Amygdala (tissue), 56 donors: Measurements from ENCODE around the gene ATG101.

Experiments
- DNase-seq, 56 donors: peaks; one replicate each; lab custom pipeline; 2025; lab: John Stamatoyannopoulos, UW

The ATG101 gene

GRCh38 chr12:52055731-52056711 lies 13.8 kb upstream of the ATG101 start:
- DNase-seq, result peak in 45 of 56 donors; percentile 23 to 85 (median 63)

DNA sequence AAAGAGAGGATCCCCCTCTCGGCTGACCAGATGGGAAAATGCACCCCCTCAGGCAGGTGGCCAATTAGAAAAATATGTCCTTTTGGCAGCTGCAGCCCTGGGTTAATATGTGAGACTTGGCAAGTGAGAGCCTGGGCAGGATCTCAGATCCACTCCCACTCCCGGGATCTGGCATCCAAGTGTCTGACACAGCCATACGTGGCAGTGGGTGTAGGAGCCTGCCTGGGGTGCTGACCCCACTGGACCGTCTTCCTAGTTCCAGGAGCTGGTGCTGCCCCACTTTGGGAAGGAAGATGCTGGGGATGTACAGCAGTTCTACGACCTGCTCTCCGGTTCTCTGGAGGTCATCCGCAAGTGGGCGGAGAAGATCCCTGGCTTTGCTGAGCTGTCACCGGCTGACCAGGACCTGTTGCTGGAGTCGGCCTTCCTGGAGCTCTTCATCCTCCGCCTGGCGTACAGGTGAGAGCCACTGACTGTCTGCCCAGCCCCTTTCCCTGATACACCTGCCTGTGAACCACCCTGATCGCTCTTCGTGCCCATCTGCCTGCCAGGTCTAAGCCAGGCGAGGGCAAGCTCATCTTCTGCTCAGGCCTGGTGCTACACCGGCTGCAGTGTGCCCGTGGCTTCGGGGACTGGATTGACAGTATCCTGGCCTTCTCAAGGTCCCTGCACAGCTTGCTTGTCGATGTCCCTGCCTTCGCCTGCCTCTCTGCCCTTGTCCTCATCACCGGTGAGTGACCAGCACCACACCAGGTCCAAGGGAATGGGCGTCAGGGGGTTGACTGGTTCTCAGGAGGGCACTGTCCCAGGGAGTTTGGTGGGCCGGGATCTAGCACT lies 12.8 kb upstream of the ATG101 start:
- DNase-seq, result peak in 7 of 56 donors; percentile 21 to 50 (median 42)

- DNase-seq, result no peak
These were observed 11.9 kb upstream of the ATG101 start for GRCh38 chr12:52057638-52058576.

- peak in 30 of 56 donors; percentile 21 to 81 (median 51) for DNase-seq
These were observed 11.0 kb upstream of the ATG101 start for GRCh38 chr12:52058631-52059361.

GRCh38 chr12:52059582-52060497 lies 9.9 kb upstream of the ATG101 start:
- peak in 2 of 56 donors; percentile 11 to 32 for DNase-seq

DNA sequence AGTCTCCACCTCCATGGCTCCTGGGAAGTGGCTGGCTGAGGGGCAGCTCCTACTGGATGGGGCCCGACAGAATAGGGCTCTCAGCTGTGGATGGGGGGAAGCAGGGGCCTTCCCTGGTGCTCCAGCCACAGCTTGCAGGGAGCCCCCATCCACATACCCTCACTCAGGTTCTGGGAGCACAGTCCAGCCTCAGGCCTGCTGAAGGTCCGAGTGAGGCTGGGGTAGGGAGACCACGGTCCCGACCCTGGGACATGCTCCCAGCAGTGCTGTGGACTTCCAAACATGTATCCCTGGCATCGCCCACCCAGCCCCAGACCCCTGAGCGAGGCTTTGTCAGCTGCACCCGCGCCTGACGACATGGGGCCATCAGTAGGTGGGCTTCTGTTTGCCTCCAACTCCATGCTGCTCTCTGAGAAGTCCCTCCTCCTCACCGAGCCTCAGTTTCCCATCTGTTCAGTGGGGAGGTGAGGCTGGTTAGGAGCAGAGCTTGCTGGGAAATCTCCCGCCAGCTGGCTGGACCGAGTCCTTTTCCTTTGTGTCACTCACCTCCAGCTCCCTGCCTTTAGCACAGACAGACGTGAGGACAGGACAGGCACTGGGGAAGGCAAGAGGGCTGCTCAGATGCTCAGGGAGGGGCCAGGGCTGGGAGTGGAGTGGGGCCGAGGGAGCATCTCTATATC lies 9.1 kb upstream of the ATG101 start:
- no peak for DNase-seq

- DNase-seq, result peak in 55 of 56 donors; percentile 44 to 95 (median 84)
These were observed 8.2 kb upstream of the ATG101 start for GRCh38 chr12:52061470-52062166.

DNA sequence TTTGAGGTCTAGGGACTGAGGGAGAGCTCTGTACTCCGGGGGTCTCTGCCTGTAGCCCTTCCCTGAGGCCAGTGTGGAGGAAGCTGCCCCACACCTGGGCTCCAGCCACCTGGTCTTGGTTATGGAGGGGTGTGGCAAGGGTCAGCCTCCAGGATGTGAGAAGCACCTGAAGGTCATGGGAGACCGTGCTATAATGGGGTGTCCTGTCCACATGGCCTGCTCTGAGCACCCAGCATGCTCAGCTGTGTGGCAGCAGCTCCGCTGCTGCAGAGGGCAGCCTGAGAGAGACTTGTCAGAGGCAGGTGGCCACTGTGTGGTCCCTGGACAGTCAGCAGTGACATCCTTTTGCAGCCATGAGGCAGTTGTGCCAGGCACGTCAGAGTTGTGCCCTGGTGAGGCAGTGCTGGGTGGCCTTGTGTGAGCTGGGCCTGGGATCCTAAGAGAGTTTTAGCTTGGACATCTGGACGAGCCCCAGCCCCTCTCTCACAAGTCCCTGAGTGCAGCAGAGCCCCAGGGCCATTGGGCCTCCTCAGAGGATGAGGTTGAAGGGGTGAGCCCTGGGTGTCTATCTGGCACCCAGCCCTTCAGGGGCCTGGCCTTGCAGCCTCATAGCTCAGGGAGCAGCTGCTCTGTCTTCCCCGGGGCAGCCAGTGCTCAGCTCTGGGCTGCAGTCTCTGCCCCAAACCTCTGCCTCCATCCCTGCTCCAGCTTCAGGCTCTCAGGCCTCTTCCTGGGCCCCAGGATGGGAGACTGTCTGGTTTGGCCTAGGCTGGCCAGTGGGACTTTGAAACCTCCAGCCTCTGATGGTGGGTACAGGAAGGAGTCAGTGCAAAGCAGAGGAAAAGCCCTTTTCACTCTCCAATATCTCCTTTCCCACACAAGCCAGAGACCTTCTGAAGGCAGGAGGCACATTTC lies 7.4 kb upstream of the ATG101 start:
- peak in 17 of 56 donors; percentile 29 to 74 (median 54) for DNase-seq

DNA sequence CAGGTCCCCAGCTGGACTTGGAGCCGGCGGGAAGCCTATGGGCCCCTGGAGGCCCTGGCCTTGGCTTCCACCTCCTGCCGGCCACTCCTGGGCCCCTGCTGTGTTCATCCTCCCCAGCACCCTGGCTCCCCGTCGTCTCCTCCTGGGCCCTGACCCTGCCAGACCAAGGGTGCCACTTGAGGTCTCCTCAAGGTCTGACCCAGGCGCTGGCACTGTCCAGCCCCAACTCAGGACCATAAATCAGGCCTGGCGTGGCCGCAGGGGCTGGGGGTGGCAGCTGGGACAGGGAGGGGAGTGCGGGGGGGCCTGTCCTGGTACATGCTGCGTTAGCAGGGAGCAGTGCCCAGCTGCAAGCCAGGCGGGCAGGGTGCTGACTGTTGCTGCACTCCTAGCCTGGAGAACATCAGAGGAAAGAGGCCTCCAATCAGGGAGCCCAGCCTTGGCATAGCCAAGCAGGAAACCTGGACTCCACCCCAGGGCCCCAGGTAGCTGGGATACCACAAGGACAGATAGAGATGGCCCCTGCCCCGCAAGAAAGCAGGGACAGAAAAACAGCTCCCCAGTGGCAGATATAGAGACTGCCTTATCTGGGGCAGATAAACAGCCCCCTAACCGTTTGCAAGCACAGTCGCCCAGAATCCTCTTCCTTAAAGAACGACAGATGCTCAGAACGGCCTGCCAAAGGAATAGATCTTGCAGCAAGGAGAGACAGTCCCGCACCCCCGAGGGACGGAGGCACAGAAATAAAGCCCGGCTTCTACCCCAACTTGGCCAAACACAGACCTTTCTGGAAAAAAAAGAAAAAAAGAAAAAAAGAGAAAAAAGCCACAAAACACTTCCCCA lies 6.5 kb upstream of the ATG101 start:
- DNase-seq, result peak in 19 of 56 donors; percentile 29 to 71 (median 44)

DNA sequence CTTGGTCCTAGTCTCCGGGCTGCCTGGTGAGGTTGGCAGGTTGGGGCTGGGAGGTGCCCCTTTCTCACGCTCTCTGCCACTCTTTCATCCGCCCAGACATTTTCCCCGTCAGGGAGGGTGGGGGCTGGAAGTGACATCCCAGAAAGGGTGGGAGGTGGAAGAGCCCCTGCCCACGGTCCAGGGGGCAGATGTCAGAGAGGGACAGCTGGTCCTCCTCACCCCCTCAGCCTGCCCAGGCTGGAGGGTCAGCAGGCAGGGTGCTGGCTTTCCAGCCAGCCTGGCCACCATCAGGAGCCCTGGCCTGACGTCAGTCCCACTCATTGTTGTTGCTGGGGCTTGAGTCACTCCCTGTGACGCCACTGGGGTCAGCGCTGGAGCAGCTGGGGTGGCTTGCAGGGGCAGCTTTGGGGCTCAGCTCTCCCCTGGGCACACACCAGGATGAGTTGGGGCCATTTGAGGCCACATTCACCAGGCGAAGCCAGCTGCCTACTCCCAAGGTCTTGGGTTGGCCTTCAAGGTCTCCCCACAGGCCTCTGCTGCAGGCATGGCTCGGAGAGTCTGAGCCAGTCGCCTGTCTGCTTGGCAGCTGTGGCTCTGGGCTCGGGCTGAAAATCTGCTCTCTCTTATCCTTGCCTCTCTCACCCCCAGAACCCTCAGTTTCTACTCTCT lies 5.7 kb upstream of the ATG101 start:
- DNase-seq, result peak in 15 of 56 donors; percentile 12 to 73 (median 42)

GRCh38 chr12:52066346-52067080 lies 3.3 kb upstream of the ATG101 start:
- DNase-seq, result no peak

DNA sequence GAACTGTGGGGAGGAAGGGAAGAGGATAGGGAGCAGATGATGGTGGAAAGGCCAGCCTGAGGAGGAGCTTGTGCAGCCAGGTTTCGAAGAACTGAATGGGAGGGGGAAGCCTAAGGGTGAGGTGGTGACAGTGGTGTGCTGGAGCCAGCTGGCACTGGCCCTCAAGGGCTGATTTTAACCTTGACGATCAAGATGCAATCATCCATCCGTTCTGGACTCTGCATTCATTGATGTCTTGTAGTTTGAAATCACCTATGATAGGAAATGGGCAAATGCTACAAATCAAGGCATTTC lies 2.8 kb upstream of the ATG101 start:
- DNase-seq, result no peak

DNA sequence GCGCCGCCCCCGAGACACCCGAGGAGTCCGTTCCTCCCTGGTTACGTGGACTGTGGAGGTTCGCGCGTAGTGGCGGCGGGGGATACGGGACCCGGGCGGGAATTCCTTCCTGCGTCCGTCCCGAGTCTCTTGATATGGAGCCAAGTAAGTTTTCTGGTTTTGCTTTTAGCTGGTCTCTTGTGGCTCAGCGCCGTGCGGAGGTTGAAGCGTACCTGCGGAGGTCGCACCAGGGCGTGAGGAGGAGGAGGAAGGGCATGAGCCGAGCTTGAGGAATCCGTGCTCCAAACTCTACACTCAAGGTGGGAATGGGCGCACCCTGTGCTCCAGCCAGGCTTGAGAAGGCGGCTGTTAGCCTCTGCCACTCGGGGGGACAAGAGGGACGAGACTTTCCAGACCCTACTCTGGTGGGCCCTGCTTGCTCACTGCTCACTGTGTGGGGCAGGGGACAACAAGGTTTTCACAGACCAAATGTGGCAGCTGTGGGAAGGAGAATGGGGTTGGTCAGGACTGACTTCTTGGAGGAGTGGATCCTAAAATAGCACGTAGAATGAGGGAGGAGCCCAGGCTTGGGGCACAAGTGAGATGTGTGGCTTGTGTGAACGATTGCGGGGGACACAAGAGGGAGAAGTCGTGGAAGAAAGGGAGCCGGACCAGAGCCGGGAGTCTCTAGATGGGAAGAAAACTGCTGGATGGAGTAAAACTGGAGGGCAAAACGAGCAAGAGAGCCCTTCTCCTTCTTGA lies 577 bp downstream of the ATG101 start:
- DNase-seq, result no peak
